Measurements from ENCODE around the gene ZFP57.

ZFP57 gene

GRCh38 chr6:29626948-29627754 lies 53.8 kb downstream of the ZFP57 start:
- in situ Hi-C loops (cut with MboI; ENCODE audit: low sequenced_read_pairs): no loop called here

- in situ Hi-C loops (cut with MboI; ENCODE audit: low sequenced_read_pairs): no loop called here
Measured at GRCh38 chr6:29625337-29625930, 55.5 kb downstream of the ZFP57 start.

DNA sequence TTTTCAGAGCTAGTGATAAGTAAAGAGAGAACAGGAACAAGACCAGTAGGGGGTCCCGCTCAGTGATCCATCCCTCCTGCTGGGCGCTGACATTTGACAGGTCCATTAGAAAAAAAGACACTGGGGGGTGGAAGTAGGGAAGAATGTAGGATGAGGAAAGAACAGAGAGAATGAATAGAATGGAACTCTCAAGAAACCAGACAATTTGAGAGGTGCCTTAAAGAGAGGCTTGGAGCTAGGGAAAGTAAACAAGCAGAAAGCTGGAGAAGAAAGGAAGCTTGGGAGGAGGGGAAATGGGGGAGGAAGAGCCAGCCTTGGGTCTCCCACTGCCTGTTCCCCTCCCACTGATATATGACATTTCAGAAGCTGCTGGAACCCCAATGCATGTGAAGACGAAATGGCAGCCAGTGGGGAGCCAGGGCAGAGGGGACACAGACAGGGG lies 56.4 kb downstream of the ZFP57 start:
- in situ Hi-C loops (cut with MboI; ENCODE audit: low sequenced_read_pairs): no loop called here
